Fibroblast of lung (primary cell): ENCODE measurements around the gene ALOXE3.

Experiments
- CTCF ChIP-seq, 2 donors: IDR thresholded peaks in 1 of 2; conservative IDR thresholded peaks in 1 of 2; 1 replicate in 1 of 2; 2 replicates in 1 of 2; pipeline ENCODE4 v1.5.1; 2011 to 2012; ENCODE audit warnings: low read length in 2 of 2, control low read depth in 1 of 2, inconsistent platforms in 1 of 2, low read depth in 1 of 2, mild to moderate bottlenecking in 1 of 2
- EZH2 ChIP-seq: IDR thresholded peaks from 2 replicates; pipeline ENCODE4 v1.5.1; 2012; ENCODE audit warnings: low read length, control low read depth, mild to moderate bottlenecking; ENCODE audit errors: missing control alignments

GRCh38 chr17:8128125-8128784, 9.9 kb upstream of the ALOXE3 start:
- no peak for TF ChIP-seq EZH2
- TF ChIP-seq CTCF (conservative IDR thresholded peaks at IDR 0.05 in 1 of 2, IDR thresholded peaks at IDR 0.05 in 1 of 2; ENCODE audit: low read depth in 1 of 2, low read length in 2 of 2) = no peak
